ENCODE results near the gene AFAP1L1. TPM values are rescaled to one million over a fixed set of nuclear protein-coding genes. Genes with fewer than 3 reads are reported as not detected.

Gene AFAP1L1
- total and polyA plus RNA-seq, 5 donors = 26.2 to 59.7 (median 40.3) TPM

Other genes with a start within 250 kb of the AFAP1L1 start
- gene SH3TC2, start 208.8 kb upstream of the AFAP1L1 start, total RNA-seq = 10 to 100 TPM in 3 of 4 donors, 1 to 10 TPM in 1; 6.7 to 17.9 (median 14.7) TPM
- 4.9 TPM for gene SH3TC2, start 208.8 kb upstream of the AFAP1L1 start, polyA plus RNA-seq
- 100 to 1,000 TPM; 140 to 185 (median 161) TPM for gene ABLIM3, start 130.4 kb upstream of the AFAP1L1 start, total RNA-seq
- gene ABLIM3, start 130.4 kb upstream of the AFAP1L1 start, polyA plus RNA-seq = 81.3 TPM
- gene GRPEL2, start 73.6 kb downstream of the AFAP1L1 start, total RNA-seq = 10 to 100 TPM in 1 of 4 donors, 1 to 10 TPM in 3; 9.1 to 11.3 (median 9.4) TPM
- 4.8 TPM for gene GRPEL2, start 73.6 kb downstream of the AFAP1L1 start, polyA plus RNA-seq
- gene PCYOX1L, start 86.2 kb downstream of the AFAP1L1 start, total RNA-seq = 1 to 10 TPM; 4.7 to 7.0 (median 6.2) TPM
- gene PCYOX1L, start 86.2 kb downstream of the AFAP1L1 start, polyA plus RNA-seq = 3.7 TPM
- 1 to 10 TPM in 1 of 4 donors, under 1 TPM in 2, not detected in 1; 0.65 to 2.3 (median 0.94) TPM for gene IL17B, start 107.4 kb downstream of the AFAP1L1 start, total RNA-seq
- 1.4 TPM for gene IL17B, start 107.4 kb downstream of the AFAP1L1 start, polyA plus RNA-seq

Measured in right cardiac atrium (tissue), 5 donors.